K562 (cell line): ENCODE results near the gene HADH.
"Not testable (repeated sequence)": the region's sequence is repeated elsewhere in the genome, so short reads cannot be mapped to it uniquely, and the experiment has no call there.

Experiments used
- CTCF ChIP-seq, 3 experiments: IDR thresholded peaks in 2 of 3; conservative IDR thresholded peaks in 1 of 3; 2 replicates each; pipeline ENCODE4 v1.5.1; 2011 to 2012; ENCODE audit warnings: low read length in 3 of 3, mild to moderate bottlenecking in 3 of 3, control low read depth in 2 of 3, improper control_type of control experiment in 1 of 3, inconsistent platforms in 1 of 3, low read depth in 1 of 3, mixed read lengths in 1 of 3, moderate library complexity in 1 of 3; ENCODE audit not compliant: insufficient read depth in 2 of 3
- KLF10 ChIP-seq: fragments of 250-450 bp; sonication (Bioruptor Pico); IDR thresholded peaks from 2 replicates; pipeline ENCODE4 v1.6.1; 2021; ENCODE audit warnings: matching md5 sums
- MAX ChIP-seq: sonication (generic); formaldehyde crosslinking; IDR thresholded peaks from 2 replicates; pipeline ENCODE4 v1.9.0; 2022; ENCODE audit warnings: mild to moderate bottlenecking, missing genetic modification reagents
- SMARCC2 ChIP-seq: fragments of 450-650 bp; IDR thresholded peaks from 2 replicates; pipeline ENCODE4 v1.6.1; 2017; ENCODE audit warnings: antibody characterized with exemption, moderate library complexity, mild to moderate bottlenecking, low read depth
- ZNF175 ChIP-seq: fragments of 200-800 bp; sonication (Bioruptor generic); IDR thresholded peaks from 2 replicates; pipeline ENCODE4 v1.6.1; 2016; ENCODE audit warnings: low read depth, mild to moderate bottlenecking, missing genetic modification characterization, missing compliant biosample characterization

GRCh38 chr4:108012382-108012781, 22.7 kb downstream of the HADH start:
- TF ChIP-seq KLF10 (CRISPR knock-in tag); ZNF175; CTCF (IDR thresholded peaks at IDR 0.05 in 2 of 3, conservative IDR thresholded peaks at IDR 0.05 in 1 of 3; ENCODE audit: insufficient read depth in 2 of 3, low read depth in 1 of 3, low read length in 3 of 3); SMARCC2; MAX (CRISPR knock-in tag): not testable (repeated sequence)
